GM19023 (cell line): ENCODE data around the gene MEMO1.

ENCODE experiments used
- ATAC-seq: cut with Tn5 transposase; IDR thresholded peaks from one replicate; pipeline ENCODE4 v1.9.1; 2021; ENCODE audit warnings: mild to moderate bottlenecking, moderate library complexity; ENCODE audit not compliant: unreplicated experiment

The MEMO1 gene

GRCh38 chr2:31835450-31835849 lies 175.4 kb downstream of the MEMO1 start:
- no peak for ATAC-seq

GRCh38 chr2:31832363-31832762 lies 178.4 kb downstream of the MEMO1 start:
- no peak for ATAC-seq

- no peak for ATAC-seq
These were observed 179.2 kb downstream of the MEMO1 start for GRCh38 chr2:31831585-31831984.

- no peak for ATAC-seq
These were observed 181.9 kb downstream of the MEMO1 start for GRCh38 chr2:31828891-31829290.

GRCh38 chr2:31823558-31823957 lies 187.2 kb downstream of the MEMO1 start:
- no peak for ATAC-seq

- no peak for ATAC-seq
These were observed 188.2 kb downstream of the MEMO1 start for GRCh38 chr2:31822587-31822986.
